D341Med (cell line): ENCODE measurements around the gene DRGX.

Experiments used
- DNase-seq: peaks from one replicate; pipeline ENCODE4 v3.0.0; 2012; ENCODE audit warnings: low spot score

Gene DRGX

DNA sequence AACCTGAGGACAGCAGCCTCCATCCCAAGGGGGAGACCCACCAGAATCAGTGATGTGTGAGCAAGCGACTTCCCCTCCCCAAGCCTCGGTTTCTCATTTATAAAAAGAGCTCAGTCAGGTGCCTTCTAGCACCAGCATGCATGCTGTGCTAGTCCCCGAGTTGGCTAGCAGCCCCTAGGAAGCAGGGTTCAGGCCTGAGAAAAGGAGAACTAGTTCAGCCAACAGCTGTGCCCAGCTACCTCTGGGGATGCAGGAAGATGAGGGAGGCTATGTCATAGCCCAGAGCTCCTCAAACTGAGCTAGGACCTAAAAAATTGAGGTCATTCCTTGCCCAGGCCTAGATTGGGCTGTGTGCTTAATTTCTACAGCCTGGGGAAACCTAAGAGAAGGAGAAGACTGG is 13.7 kb downstream of the DRGX start:
- no peak for DNase-seq

DNA sequence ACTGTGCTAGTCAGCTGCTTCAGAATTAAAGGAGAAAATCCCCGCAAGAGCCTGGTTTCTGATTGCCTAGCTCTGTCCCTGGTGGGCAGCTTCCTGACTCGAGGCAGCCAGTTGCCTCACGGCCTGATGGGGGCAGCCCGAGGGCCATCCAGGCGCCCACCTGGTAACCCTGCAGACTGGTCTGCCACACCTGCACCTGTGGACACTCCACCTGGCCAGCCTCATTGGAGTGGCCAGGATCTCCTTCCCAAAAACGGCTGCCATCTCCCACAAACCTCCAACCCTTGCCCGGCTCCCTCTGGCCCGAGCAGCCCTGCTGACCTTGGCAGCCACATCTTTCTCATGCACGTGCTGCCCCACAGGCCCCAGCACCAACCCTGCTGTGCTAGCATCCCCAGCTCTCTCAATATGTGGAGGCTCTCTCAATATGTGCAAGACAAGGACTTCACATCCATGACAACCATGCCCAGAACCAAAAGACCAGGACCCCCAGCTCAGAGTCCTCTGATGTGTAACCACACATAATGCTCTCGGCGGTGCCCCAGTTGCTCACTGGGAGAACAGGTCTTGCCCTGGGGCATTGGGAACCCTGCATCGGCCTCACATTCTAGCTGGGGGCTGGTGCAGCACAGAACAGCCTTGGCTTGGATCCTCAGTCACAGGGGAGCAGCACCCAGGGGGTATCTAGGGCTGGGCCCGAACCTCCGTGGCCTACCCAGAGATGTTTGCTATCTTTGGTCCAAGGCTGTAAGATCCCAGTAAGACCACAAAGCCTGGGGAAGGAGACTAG is 14.6 kb downstream of the DRGX start:
- DNase-seq, result peak; percentile 24

DNA sequence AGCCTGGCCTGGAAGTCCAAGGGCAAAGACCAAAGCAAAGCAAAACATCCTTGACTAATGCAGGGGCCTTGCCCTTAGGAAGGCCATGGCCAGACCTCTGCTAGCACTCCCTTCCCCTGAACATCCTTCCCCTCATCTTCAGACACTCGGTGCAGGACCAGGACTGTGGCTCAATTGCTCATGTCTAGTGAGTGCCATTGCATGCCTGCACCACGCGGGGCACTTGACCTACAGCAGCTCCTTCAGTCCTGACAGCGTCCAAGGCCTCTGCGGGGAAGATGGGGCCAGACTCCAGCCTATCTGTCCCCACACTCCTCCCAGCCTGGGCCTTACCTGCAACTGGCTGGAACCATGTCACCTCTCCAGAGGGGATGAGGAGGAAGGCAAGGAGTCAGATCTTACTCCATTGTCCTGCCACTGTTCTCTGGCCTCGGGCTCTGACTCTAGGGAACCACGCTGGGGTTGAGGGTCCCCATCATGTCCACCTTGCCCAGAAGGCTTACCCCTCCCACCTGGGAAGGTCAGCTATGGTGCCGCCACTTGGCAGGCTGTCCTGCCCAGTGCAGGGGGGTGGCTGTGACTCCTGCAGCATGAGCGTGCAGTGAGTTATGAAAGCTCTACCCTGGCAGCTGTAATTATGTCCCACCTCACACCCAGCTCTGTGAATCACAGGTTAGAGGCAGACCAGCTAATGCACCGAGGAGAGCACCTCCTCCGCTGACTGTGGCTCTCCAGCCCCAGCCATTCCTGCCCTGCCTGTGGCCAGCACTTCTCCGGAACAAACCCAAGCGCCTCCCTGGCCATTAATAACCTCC is 16.1 kb downstream of the DRGX start:
- peak; percentile 67 for DNase-seq

DNA sequence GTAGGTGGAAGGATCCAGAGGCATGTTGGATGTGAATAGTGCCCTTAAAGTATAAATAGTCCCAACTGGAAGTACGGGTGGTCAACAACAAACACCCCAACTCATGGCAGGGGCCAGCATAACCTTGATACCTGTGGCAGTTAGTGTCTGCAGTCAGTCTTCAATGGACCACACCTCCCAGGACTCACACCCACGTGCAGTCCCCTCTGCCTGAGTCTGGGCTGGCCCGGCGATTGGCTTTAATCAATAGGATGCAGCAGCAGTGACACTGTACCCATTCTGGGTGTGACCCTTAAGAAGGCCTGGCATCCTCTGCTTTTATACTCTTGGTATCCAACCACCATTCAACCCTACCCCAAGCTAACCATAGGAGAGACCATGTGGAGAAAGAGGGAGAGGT is 18.6 kb downstream of the DRGX start:
- DNase-seq, result no peak

DNA sequence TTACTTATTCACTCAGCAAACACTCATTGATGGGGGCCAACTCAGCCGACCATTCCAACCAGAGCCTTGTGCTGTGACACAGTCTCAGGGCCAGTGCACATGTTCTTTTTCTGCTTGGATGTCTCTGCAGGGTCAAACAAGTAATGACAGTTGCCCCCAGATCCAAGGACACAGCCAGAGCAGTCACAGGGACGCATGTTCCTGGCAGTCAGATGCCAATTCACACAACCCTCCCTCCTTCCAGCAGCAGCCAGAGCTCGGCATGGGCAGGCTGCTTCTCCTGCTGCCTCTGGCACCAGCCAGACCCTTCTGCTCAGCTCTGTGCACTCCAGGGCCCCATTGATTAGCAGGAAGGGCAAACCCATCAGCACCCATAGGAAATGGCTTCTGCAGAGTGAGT is 20.3 kb downstream of the DRGX start:
- DNase-seq, result peak; percentile 18

GRCh38 chr10:49374740-49375139 is 21.1 kb downstream of the DRGX start:
- no peak for DNase-seq

DNA sequence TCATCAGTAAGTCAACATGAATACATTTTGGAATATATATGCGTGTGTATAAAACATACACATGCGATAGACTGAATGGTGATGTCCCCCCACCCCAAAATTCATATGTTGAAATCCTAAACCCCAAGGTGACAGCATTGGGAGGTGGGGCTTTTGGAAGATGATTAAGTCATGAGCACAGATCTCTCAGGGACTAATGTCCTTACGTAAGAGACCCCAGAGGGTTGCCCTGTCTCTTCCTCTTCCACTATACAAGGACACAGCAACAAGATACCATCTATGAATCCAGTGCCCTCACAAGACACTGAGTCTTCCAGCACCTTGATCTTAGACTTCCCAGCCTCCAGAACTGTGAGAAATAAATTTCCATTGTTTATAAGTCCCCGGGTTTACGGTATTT is 22.5 kb downstream of the DRGX start:
- DNase-seq, result no peak

DNA sequence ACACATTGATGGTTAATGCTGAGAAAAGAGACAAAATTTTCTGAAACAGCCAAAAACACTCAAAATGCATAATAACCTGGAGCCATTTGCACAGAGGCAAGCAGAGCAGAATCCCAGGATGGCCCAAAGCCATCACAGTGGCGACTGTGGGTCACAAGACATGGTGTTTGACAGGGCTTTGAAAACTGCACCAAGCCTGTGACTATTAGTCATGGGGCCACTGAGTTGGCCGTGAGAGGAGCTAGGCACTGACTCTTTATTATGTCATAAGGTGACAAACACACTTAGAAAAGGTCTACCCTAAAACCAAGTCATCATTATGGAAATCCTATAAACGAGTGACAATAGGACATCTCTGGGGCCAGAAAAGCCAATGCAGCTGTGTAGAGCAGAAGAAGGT is 23.9 kb downstream of the DRGX start:
- no peak for DNase-seq

GRCh38 chr10:49370326-49371100 is 25.4 kb downstream of the DRGX start:
- DNase-seq, result no peak

DNA sequence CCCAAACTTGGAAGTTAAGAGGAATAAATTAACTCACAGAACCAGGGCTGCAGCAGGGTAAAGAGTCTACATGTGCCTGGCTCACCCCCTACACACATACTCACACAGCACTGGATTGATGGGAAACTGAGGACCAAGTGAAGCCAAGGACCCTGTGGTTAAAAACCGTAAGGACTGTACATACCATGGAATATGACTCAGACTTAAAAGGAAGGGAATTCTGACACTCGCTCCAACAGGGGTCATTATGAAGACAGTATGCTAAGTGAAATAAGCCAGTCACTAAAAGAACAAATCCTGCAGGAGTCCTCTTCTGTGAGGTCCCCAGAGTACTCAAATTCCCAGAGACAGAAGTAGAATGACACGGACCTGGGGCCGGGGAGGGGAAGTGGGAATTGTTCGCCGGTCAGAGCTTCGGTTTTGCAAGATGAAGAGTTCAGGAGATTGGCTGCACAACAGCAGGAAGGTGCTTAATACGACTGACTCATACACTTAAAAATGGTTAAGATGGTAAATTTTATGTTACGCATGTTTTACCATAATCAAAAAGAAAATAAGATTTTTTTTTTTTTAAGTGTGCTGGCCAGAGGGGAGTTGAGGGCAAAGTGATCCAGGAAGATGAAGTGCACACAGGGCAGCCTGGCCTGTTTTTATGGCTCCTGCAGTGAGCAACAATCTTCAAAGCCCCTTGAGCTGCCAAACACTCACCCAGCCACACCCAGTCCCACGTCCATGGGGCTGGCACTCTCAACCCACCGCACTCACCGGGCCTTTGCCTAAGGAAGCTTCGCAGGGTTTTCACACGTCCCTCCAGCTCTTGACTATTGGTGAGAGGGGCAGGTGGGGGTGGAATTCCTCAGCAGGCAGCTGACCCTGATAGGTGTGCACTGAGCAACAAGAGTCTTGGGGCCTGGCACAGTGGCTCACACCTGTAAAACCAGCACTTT is 26.4 kb downstream of the DRGX start:
- DNase-seq, result no peak

DNA sequence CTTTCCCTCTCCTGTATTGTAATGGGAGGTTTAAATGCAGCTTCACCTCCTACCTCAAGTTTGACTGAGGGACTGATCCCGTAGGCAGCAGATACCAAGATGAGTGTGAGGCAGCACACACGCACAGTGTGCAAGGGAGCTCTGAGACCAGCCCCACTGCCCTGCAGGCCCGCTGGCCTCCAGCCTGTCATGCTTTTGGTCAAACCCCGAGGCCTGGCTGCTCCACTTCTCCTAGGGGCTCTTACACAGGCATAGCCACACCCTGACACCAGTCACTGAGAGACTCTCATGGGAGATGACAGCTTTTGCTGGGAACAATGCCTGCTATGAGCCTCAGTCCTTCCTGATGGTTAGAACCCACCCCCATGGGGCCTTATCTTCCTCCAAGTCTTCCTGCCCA is 27.6 kb downstream of the DRGX start:
- DNase-seq, result no peak

- DNase-seq, result no peak
Measured at GRCh38 chr10:49367600-49367999, 28.3 kb downstream of the DRGX start.

GRCh38 chr10:49366460-49366859 is 29.4 kb downstream of the DRGX start:
- no peak for DNase-seq

DNA sequence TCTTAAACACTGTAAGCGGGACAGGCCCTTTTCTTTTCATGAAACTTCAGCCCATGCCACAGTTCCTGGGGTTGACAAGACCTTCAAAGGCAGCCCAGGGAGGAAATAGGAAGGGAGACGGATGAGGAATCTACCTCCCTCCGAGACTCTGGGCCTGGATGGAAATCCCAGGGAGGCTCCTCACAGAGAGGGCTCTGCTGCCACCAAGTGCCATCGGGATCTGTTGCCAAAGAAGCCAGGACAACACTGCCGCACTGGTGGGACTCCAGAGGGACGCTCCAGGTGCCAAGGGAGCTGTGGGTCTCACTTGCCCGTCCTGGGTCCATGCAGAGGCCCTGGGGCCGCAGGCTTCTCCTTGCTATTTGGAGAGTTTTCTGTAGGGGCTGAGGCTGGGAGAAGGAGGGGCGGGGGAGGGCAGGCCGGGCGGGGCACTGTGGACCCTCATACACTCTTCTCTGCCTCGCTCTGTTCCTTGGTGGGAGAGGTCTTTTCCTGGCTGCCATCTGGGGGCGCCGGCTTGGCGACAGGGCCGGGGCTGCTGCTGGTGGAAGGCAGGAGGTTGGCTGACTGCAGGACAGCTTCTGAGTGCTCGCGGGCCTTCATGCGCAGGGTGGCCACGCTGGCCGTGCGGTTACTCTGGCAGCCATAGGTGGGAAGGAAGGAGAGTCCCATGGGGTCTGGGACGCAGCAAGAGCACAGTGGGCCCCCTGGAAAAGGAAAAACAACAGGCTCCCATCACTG is 30.0 kb downstream of the DRGX start:
- DNase-seq, result peak; percentile 33

GRCh38 chr10:49365275-49365674 is 30.6 kb downstream of the DRGX start:
- DNase-seq, result peak; percentile 13

GRCh38 chr10:49364747-49365146 is 31.1 kb downstream of the DRGX start:
- DNase-seq, result peak; percentile 14

GRCh38 chr10:49364051-49364450 is 31.8 kb downstream of the DRGX start:
- no peak for DNase-seq

- peak; percentile 23 for DNase-seq
Measured at GRCh38 chr10:49363309-49364031, 32.4 kb downstream of the DRGX start.

- DNase-seq, result peak; percentile 32
Measured at GRCh38 chr10:49362596-49363260, 33.2 kb downstream of the DRGX start.
